Fibroblast of mammary gland (primary cell): ENCODE measurements around the gene BRAT1.

Source experiments
- DNase-seq: peaks from one replicate; pipeline ENCODE4 v3.0.0-alpha.2; 2010; ENCODE audit warnings: low read depth
- H3K4me3 ChIP-seq: 2 replicates; pipeline ENCODE4 v1.5.1; 2011; ENCODE audit warnings: low read depth, mild to moderate bottlenecking, low read length, moderate library complexity; ENCODE audit not compliant: control insufficient read depth
- CTCF ChIP-seq: conservative IDR thresholded peaks from 2 replicates; pipeline ENCODE4 v1.5.1; 2011; ENCODE audit warnings: low read depth, low read length, inconsistent platforms; ENCODE audit not compliant: control insufficient read depth, insufficient read depth

Gene BRAT1

GRCh38 chr7:2598154-2598823, 43.0 kb upstream of the BRAT1 start:
- no peak overlapping the region for H3K4me3 ChIP-seq
- no peak for TF ChIP-seq CTCF
- DNase-seq: no peak

DNA sequence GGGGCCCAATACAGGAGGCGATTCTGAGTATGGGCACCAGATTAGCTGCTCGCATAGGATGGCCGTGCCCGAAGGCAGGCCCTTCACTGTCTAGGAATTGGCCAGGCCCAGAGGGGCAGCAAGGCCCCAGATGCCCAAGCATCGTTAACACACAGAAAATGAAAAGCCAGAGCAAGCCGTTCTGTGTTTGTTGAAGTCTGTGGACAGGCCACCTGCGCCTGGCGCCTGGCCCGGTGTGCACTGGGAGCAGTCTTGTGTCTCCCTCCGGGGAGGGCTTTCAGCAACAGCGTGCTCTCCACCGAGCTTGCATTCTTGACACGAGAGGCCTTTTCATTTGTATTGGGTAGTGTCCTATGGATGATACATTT, 41.9 kb upstream of the BRAT1 start:
- H3K4me3 ChIP-seq: no peak overlapping the region
- TF ChIP-seq CTCF: no peak
- DNase-seq: no peak

DNA sequence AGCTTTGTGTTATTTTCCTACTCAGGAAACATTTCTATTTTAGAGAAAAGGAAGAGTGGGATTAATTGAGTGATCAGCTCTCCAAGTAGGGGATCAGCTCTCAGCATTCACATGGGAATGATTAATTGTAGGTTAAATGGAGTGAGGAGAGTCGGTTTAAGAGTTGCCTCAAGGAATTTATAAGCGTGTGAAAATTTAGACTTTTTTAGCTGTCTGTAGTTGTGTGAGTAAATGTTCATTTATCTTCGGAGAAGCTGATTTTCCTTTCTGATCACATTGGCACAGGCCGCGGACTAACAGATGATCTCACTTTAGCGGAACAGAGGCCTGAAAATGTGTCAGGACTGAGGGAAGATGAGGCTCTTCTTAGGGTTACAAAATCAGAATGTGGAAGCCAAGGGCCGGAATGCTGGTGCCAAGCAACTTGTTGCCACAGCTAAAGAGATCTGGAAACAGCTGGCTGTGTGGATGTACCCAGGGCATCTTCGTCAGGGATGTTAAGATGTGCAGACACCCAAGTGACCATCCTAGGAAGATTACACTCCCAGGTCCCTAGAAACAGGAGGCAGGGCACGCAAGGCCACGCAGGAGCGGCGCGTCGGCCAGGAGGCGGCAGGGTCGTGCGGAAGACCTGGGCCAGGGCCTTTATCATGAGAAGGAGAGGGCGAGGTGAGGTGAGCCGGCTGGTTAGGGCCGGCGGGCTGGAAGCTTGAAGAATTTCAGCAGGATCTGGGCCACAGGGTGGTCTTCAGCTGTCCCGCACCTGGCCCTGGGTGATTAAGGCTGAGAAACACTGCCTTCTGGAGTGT, 41.3 kb upstream of the BRAT1 start:
- DNase-seq: no peak
- no peak for TF ChIP-seq CTCF
- no peak overlapping the region for H3K4me3 ChIP-seq

DNA sequence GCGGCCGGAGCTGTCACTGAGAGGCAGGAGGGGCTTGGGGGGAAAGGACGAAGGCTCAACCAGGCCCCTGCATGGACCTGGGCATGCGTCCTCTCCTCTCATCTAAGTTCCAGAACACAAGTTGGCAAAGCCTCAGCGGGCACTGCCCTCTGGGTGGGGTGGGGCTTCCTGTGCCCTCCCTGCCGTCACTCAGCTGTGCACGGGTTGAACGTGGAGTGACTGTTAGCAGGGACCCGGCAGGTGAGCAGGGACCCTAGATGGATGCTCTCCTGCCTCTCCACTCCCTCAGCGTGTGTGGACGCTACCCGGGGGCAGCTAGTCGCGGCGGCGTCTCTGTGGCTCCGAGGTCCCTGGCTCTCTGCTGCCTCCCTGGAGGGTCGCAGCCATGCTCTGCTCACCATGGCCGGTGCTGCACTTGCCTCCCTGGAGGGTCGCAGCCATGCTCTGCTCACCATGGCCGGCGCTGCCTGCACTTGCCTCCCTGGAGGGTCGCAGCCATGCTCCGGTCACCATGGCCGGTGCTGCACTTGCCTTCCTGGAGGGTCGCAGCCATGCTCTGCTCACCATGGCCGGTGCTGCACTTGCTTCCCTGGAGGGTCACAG, 40.0 kb upstream of the BRAT1 start:
- no peak for TF ChIP-seq CTCF
- no peak for DNase-seq
- no peak overlapping the region for H3K4me3 ChIP-seq

GRCh38 chr7:2594599-2594998, 39.3 kb upstream of the BRAT1 start:
- no peak for DNase-seq
- no peak for TF ChIP-seq CTCF
- H3K4me3 ChIP-seq: no peak overlapping the region

DNA sequence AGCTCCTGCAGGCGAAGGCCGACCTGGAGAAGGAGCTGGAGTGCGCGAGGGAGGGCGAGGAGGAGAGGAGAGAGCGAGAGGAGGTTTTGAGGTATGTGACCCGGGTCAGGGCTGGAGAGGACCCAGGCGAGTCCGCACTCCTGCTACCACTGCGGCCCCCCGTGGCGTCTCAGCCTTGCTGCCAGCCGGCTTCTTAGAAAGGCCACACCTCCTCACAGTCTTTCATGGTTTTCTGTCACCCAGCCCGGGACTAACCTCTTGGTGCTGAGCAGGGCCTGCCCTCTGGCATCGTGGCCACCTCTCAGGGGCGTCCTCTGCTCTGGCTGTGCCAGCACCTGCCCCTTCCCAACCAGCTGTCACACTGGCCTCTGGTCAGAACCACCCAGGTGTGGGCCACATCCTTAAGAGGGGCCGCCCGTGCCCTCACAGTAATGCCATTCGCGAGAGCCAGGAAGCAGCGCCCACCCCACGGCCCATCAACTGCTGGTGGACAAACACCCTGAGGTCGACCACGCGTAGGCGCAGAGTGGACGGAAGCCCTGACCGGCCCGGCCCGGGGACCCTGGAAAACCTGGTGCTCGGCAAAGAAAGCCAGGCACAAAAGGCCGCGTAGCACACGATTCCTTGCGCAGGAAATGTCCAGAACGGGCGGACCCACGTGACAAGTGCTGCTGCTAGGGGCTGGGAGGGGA, 37.9 kb upstream of the BRAT1 start:
- no peak for TF ChIP-seq CTCF
- H3K4me3 ChIP-seq: no peak overlapping the region
- no peak for DNase-seq
